Loucy (cell line): ENCODE measurements around the gene ATP10A.

Source experiments
- H2AFZ ChIP-seq: fragments of 200-600 bp; sonication (generic); 2 replicates; pipeline ENCODE4 v1.6.0; 2016; ENCODE audit warnings: antibody characterized with exemption, mild to moderate bottlenecking, low read length, moderate library complexity
- H3F3A ChIP-seq: fragments of 200-600 bp; 2 replicates; pipeline ENCODE4 v1.6.0; 2016; ENCODE audit warnings: antibody characterized with exemption, low read depth, mild to moderate bottlenecking
- H3K27me3 ChIP-seq: fragments of 200-600 bp; sonication (generic); 2 replicates; pipeline ENCODE4 v1.6.1; 2014; ENCODE audit warnings: low read length, mild to moderate bottlenecking; ENCODE audit not compliant: insufficient read depth, poor library complexity, severe bottlenecking
- H3K36me3 ChIP-seq: fragments of 200-600 bp; sonication (generic); 2 replicates; pipeline ENCODE4 v1.6.1; 2016; ENCODE audit warnings: low read length; ENCODE audit not compliant: insufficient read depth
- H3K4me1 ChIP-seq: fragments of 200-600 bp; sonication (generic); 2 replicates; pipeline ENCODE4 v1.5.1; 2014; ENCODE audit warnings: low read length, mild to moderate bottlenecking; ENCODE audit not compliant: insufficient read depth, poor library complexity, severe bottlenecking
- H3K4me2 ChIP-seq: fragments of 200-600 bp; sonication (generic); 2 replicates; pipeline ENCODE4 v1.6.0; 2014; ENCODE audit warnings: antibody characterized with exemption, low read length, low read depth, mild to moderate bottlenecking; ENCODE audit not compliant: poor library complexity, severe bottlenecking
- H3K4me3 ChIP-seq: fragments of 200-600 bp; sonication (generic); 2 replicates; pipeline ENCODE4 v1.5.1; 2014; ENCODE audit warnings: low read length, mild to moderate bottlenecking, mixed read lengths; ENCODE audit not compliant: poor library complexity, severe bottlenecking
- H3K79me2 ChIP-seq: fragments of 200-600 bp; sonication (generic); 2 replicates; pipeline ENCODE4 v1.6.1; 2014; ENCODE audit warnings: low read length; ENCODE audit not compliant: insufficient read depth
- H3K9ac ChIP-seq: fragments of 200-600 bp; sonication (generic); 2 replicates; pipeline ENCODE4 v1.6.0; 2014; ENCODE audit warnings: mild to moderate bottlenecking, low read depth, low read length, moderate library complexity; ENCODE audit not compliant: poor library complexity, severe bottlenecking
- H3K9me2 ChIP-seq: fragments of 200-600 bp; sonication (generic); replicated peaks from 2 replicates; pipeline ENCODE4 v1.6.1; 2016; ENCODE audit warnings: low read depth, low read length, mixed read lengths
- H3K9me3 ChIP-seq: fragments of 200-600 bp; sonication (generic); 2 replicates; pipeline ENCODE4 v1.6.1; 2014; ENCODE audit warnings: mild to moderate bottlenecking, antibody characterized with exemption, low read length, low read depth; ENCODE audit not compliant: insufficient read depth
- H4K20me1 ChIP-seq: fragments of 200-600 bp; sonication (generic); 2 replicates; pipeline ENCODE4 v1.6.0; 2014; ENCODE audit warnings: antibody characterized with exemption, low read length, mild to moderate bottlenecking; ENCODE audit not compliant: insufficient read depth, poor library complexity, severe bottlenecking
- CTCF ChIP-seq: fragments of 200-600 bp; sonication (generic); conservative IDR thresholded peaks from 2 replicates; pipeline ENCODE4 v1.5.1; 2014; ENCODE audit warnings: mild to moderate bottlenecking, antibody characterized with exemption, low read length
- EZH2phosphoT487 ChIP-seq: fragments of 200-600 bp; IDR thresholded peaks from 2 replicates; pipeline ENCODE4 v1.6.1; 2018; ENCODE audit warnings: antibody characterized with exemption, mild to moderate bottlenecking, moderate library complexity, borderline replicate concordance

The ATP10A gene

GRCh38 chr15:25686780-25687179, 176.3 kb downstream of the ATP10A start:
- Histone ChIP-seq H4K20me1 (no peaks in the 10 kb centered on the region), H3K9me2 (no peaks in the 10 kb centered on the region), H3K9me3 (peaks cover 3% of the 10 kb centered on the region; the same call in 1 of the 2 replicates), H3K9ac (no peak overlapping the region), H2AFZ (no peak overlapping the region), H3K4me3 (no peak overlapping the region), H3F3A (no peaks in the 10 kb centered on the region), H3K4me2 (no peak overlapping the region), H3K36me3 (no peaks in the 10 kb centered on the region), H3K79me2 (no peaks in the 10 kb centered on the region), H3K4me1 (no peaks in the 10 kb centered on the region), H3K27me3 (no peaks in the 10 kb centered on the region)
- TF ChIP-seq CTCF (no peak), EZH2phosphoT487 (no peak)

GRCh38 chr15:25684521-25685431, 178.4 kb downstream of the ATP10A start:
- H3K36me3 ChIP-seq = no peaks in the 10 kb centered on the region

GRCh38 chr15:25683911-25684310, 179.2 kb downstream of the ATP10A start:
- Histone ChIP-seq H3K9me2 (no peaks in the 10 kb centered on the region), H3K27me3 (no peaks in the 10 kb centered on the region), H3K9me3 (peaks cover 12% of the 10 kb centered on the region; the same call in 1 of the 2 replicates), H3K4me1 (no peaks in the 10 kb centered on the region), H4K20me1 (no peaks in the 10 kb centered on the region), H3K4me2 (no peak overlapping the region), H2AFZ (no peak overlapping the region), H3K79me2 (no peaks in the 10 kb centered on the region), H3F3A (no peaks in the 10 kb centered on the region), H3K4me3 (no peak overlapping the region), H3K36me3 (no peaks in the 10 kb centered on the region), H3K9ac (no peak overlapping the region)
- TF ChIP-seq CTCF = no peak
- TF ChIP-seq EZH2phosphoT487 = no peak

More at GRCh38 chr15:25684521-25685431, 178.4 kb downstream of the ATP10A start:
- TF ChIP-seq CTCF = no peak
- TF ChIP-seq EZH2phosphoT487 = no peak
- Histone ChIP-seq H3K4me3 (no peak overlapping the region), H3F3A (no peaks in the 10 kb centered on the region), H3K4me2 (no peak overlapping the region), H3K79me2 (no peaks in the 10 kb centered on the region), H3K9me2 (no peaks in the 10 kb centered on the region), H2AFZ (no peak overlapping the region), H3K9ac (no peak overlapping the region), H3K27me3 (no peaks in the 10 kb centered on the region), H3K4me1 (no peaks in the 10 kb centered on the region), H3K9me3 (peaks cover 6% of the 10 kb centered on the region; the same call in 1 of the 2 replicates), H4K20me1 (no peaks in the 10 kb centered on the region)
